ENCODE measurements around the gene NUDT1. TPM values are rescaled to one million over a fixed set of nuclear protein-coding genes. Genes with fewer than 3 reads are reported as not detected.

The NUDT1 gene
- total RNA-seq, 1 experiment from 2014 or later, result 84.7 TPM

DNA sequence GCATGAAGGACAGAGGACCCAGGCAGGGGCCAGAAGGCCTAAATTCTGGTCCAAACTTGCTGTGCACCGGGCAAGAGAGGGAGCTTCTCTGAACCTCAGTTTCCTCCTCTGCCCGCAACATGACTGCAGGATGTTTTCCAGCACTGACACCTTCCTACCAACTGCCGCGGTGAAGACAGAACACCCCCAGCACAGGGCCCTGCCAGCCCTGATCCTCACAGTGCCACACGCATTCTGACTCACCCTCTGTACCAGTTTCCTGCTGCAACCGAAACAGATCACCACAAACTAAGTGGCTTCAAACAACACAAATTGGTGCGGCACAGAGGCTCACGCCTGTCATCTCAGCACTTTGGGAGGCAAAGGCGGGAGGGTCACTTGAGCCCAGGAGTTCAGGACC is 27.4 kb upstream of the NUDT1 start:
- TF ChIP-seq, protein P1, sequence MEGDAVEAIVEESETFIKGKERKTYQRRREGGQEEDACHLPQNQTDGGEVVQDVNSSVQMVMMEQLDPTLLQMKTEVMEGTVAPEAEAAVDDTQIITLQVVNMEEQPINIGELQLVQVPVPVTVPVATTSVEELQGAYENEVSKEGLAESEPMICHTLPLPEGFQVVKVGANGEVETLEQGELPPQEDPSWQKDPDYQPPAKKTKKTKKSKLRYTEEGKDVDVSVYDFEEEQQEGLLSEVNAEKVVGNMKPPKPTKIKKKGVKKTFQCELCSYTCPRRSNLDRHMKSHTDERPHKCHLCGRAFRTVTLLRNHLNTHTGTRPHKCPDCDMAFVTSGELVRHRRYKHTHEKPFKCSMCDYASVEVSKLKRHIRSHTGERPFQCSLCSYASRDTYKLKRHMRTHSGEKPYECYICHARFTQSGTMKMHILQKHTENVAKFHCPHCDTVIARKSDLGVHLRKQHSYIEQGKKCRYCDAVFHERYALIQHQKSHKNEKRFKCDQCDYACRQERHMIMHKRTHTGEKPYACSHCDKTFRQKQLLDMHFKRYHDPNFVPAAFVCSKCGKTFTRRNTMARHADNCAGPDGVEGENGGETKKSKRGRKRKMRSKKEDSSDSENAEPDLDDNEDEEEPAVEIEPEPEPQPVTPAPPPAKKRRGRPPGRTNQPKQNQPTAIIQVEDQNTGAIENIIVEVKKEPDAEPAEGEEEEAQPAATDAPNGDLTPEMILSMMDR (conservative IDR thresholded peaks at IDR 0.05), result no peak
- no peaks in the 10 kb centered on the region for H3K79me2 ChIP-seq (ENCODE audit: insufficient read depth, low read length)
- no peak overlapping the region for H4K5ac ChIP-seq (ENCODE audit: insufficient read length, low read depth, low read length)

More for the DNA sequence above, 27.4 kb upstream of the NUDT1 start:
- no peak overlapping the region for H4K91ac ChIP-seq (ENCODE audit: insufficient read length, low read depth, low read length)
- H3K4me1 Mint-ChIP-seq, result no peaks in the 10 kb centered on the region
- no peaks in the 10 kb centered on the region for H3K79me1 ChIP-seq (ENCODE audit: insufficient read depth, low read depth, low read length, poor library complexity, severe bottlenecking)
- no peak overlapping the region for H3T11ph ChIP-seq (ENCODE audit: low read length)
- no peak overlapping the region for H3K23ac ChIP-seq (ENCODE audit: insufficient read length, low read depth, low read length)
- no peak overlapping the region for H3K4me3 Mint-ChIP-seq
- no peak overlapping the region for H2BK20ac ChIP-seq (ENCODE audit: low read depth, low read length, poor library complexity, severe bottlenecking)
- no peaks in the 10 kb centered on the region for H3K9me3 ChIP-seq (ENCODE audit: control insufficient read depth, low read depth, low read length)
- H4K20me1 ChIP-seq (ENCODE audit: control insufficient read depth, insufficient read depth, insufficient read length), result no peaks in the 10 kb centered on the region
- peaks cover 58 to 87% (median 84%) of the 10 kb centered on the region in 3 experiments for H3K36me3 Mint-ChIP-seq (ENCODE audit: insufficient read depth in 1 of 3, low read depth in 3 of 3)
- H3K4ac ChIP-seq (ENCODE audit: low read depth, low read length), result no peak overlapping the region
- no peaks in the 10 kb centered on the region for H3K23me2 ChIP-seq (ENCODE audit: insufficient read length, low read depth, low read length, poor library complexity, severe bottlenecking)
- H3K9ac ChIP-seq (ENCODE audit: extremely low read depth, insufficient read length, low read length), result no peak overlapping the region
- H3K27me3 Mint-ChIP-seq (ENCODE audit: low read depth), result peaks cover 2% of the 10 kb centered on the region
- H3K4me2 ChIP-seq (ENCODE audit: insufficient read depth, insufficient read length, low read length), result no peak overlapping the region
- no peak overlapping the region for H2BK120ac ChIP-seq (ENCODE audit: low read depth, low read length, poor library complexity, severe bottlenecking)
- no peak overlapping the region for H2AFZ ChIP-seq (ENCODE audit: low read length)
- no peaks in the 10 kb centered on the region for H3K4me1 ChIP-seq (ENCODE audit: insufficient read depth, low read length)
- H2AK5ac ChIP-seq (ENCODE audit: insufficient read length, low read length), result no peak overlapping the region
- no peak overlapping the region; a peak in 1 of 7 replicates for H3K27ac Mint-ChIP-seq
- no peak overlapping the region for H2BK5ac ChIP-seq (ENCODE audit: insufficient read length, low read length)
- H3K9me3 Mint-ChIP-seq, result peaks cover 1 to 5% of the 10 kb centered on the region in 2 experiments; a peak in 3 of 5 replicates
- no peak overlapping the region for H3K27ac ChIP-seq (ENCODE audit: insufficient read length, low read depth, low read length)
- WGBS (ENCODE audit: extremely low coverage, insufficient read length, low lambda C conversion rate), result no CpG with 5 or more reads among the region's 9 CpGs
- no peak overlapping the region for H2BK12ac ChIP-seq (ENCODE audit: insufficient read length, low read depth, low read length)
- H3K14ac ChIP-seq (ENCODE audit: insufficient read depth, low read length), result no peak overlapping the region
- no peaks in the 10 kb centered on the region for H3K27me3 ChIP-seq (ENCODE audit: insufficient read depth, low read length)
- no peak for DNase-seq
- H2BK15ac ChIP-seq (ENCODE audit: low read depth, low read length), result no peak overlapping the region
- no peak overlapping the region for H4K8ac ChIP-seq (replicated peaks; ENCODE audit: insufficient read length, low read depth, low read length)
- no peak overlapping the region for H3K18ac ChIP-seq (ENCODE audit: insufficient read length, low read depth, low read length)
- H3K56ac ChIP-seq (ENCODE audit: insufficient read length, low read depth, low read length), result no peak overlapping the region
